Cardiac fibroblast (primary cell): ENCODE measurements around the gene SNX19.
"Not testable (repeated sequence)": the region's sequence is repeated elsewhere in the genome, so short reads cannot be mapped to it uniquely, and the experiment has no call there.

Experiments
- DNase-seq, 2 donors: peaks; one replicate each; pipeline versions ENCODE4 v3.0.0 to v3.0.0-alpha.2; 2010; ENCODE audit warnings: low read depth in 2 of 2
- H3K4me3 ChIP-seq, 2 donors: replicated peaks in 1 of 2; 1 replicate in 1 of 2; 2 replicates in 1 of 2; pipeline ENCODE4 v1.5.1; 2011; ENCODE audit warnings: low read depth in 2 of 2, low read length in 2 of 2, mild to moderate bottlenecking in 2 of 2, moderate library complexity in 1 of 2
- CTCF ChIP-seq: IDR thresholded peaks from one replicate; pipeline ENCODE4 v1.5.1; 2011; ENCODE audit warnings: low read depth, mild to moderate bottlenecking, low read length, inconsistent platforms

Gene SNX19

GRCh38 chr11:130861283-130861682 lies 55.0 kb downstream of the SNX19 start:
- TF ChIP-seq CTCF = no peak
- no peak for DNase-seq
- no peak overlapping the region for H3K4me3 ChIP-seq

- peak in 1 of 2 donors; percentile 24 for DNase-seq
- no peak overlapping the region for H3K4me3 ChIP-seq
- no peak for TF ChIP-seq CTCF
Measured at GRCh38 chr11:130859886-130860285, 56.4 kb downstream of the SNX19 start.

- TF ChIP-seq CTCF = no peak
- no peak overlapping the region for H3K4me3 ChIP-seq
- DNase-seq = peak in 1 of 2 donors; percentile 33
Measured at GRCh38 chr11:130858215-130858614, 58.1 kb downstream of the SNX19 start.

- DNase-seq, H3K4me3 ChIP-seq: not testable (repeated sequence)
Measured at GRCh38 chr11:130855707-130856106, 60.6 kb downstream of the SNX19 start.

GRCh38 chr11:130854483-130854882 lies 61.8 kb downstream of the SNX19 start:
- no peak for TF ChIP-seq CTCF
- no peak for DNase-seq
- no peak overlapping the region for H3K4me3 ChIP-seq

- H3K4me3 ChIP-seq = no peak overlapping the region
- DNase-seq = no peak
Measured at GRCh38 chr11:130852589-130852988, 63.7 kb downstream of the SNX19 start.

GRCh38 chr11:130850185-130850944 lies 65.9 kb downstream of the SNX19 start:
- TF ChIP-seq CTCF = no peak
- no peak for DNase-seq
- H3K4me3 ChIP-seq = no peak overlapping the region

More at GRCh38 chr11:130852589-130852988, 63.7 kb downstream of the SNX19 start:
- TF ChIP-seq CTCF = no peak
